SK-N-SH treated with all-trans-retinoic acid at 6 μM for 48 hours (cell line): ENCODE data around the gene RASSF5.

Experiments
- ATAC-seq: fragments of 200-7000 bp; cut with Tn5 transposase; 3 replicates; pipeline ENCODE4 v1.9.1; 2020; ENCODE audit warnings: mild to moderate bottlenecking, moderate library complexity
- ARNTL ChIP-seq: fragments of 450-650 bp; formaldehyde crosslinking; IDR thresholded peaks from 2 replicates; pipeline ENCODE4 v1.5.0; 2020; ENCODE audit warnings: low read depth, mild to moderate bottlenecking, moderate library complexity, borderline replicate concordance
- BACH2 ChIP-seq: fragments of 250-450 bp; sonication (Bioruptor Pico); IDR thresholded peaks from 2 replicates; pipeline ENCODE4 v1.9.0; 2021; ENCODE audit warnings: mild to moderate bottlenecking, borderline replicate concordance
- CREB5 ChIP-seq: fragments of 250-450 bp; sonication (Bioruptor Pico); IDR thresholded peaks from 2 replicates; pipeline ENCODE4 v1.5.1; 2020; ENCODE audit warnings: low read depth, mild to moderate bottlenecking, moderate library complexity
- CSDC2 ChIP-seq: fragments of 250-450 bp; sonication (Bioruptor Pico); IDR thresholded peaks from 2 replicates; pipeline ENCODE4 v1.5.0; 2020; ENCODE audit warnings: mild to moderate bottlenecking, moderate library complexity
- CSRNP3 ChIP-seq: fragments of 250-450 bp; sonication (Bioruptor Pico); IDR thresholded peaks from 2 replicates; pipeline ENCODE4 v1.5.1; 2021; ENCODE audit warnings: mild to moderate bottlenecking, moderate library complexity
- ESRRG ChIP-seq: fragments of 250-450 bp; sonication (Bioruptor Pico); IDR thresholded peaks from 2 replicates; pipeline ENCODE4 v1.6.1; 2021; ENCODE audit warnings: mild to moderate bottlenecking
- GLIS3 ChIP-seq: fragments of 250-450 bp; sonication (Bioruptor Pico); IDR thresholded peaks from 2 replicates; pipeline ENCODE4 v1.5.0; 2020; ENCODE audit warnings: mild to moderate bottlenecking, moderate library complexity
- ISL1 ChIP-seq: fragments of 250-450 bp; sonication (Bioruptor Pico); IDR thresholded peaks from 2 replicates; pipeline ENCODE4 v2.1.2; 2022; ENCODE audit warnings: mild to moderate bottlenecking, moderate library complexity
- OSR1 ChIP-seq: fragments of 250-450 bp; sonication (Bioruptor Pico); IDR thresholded peaks from 2 replicates; pipeline ENCODE4 v1.8.0; 2022; ENCODE audit warnings: moderate library complexity, mild to moderate bottlenecking, inconsistent platforms
- POU6F1 ChIP-seq: fragments of 250-450 bp; sonication (Bioruptor Pico); IDR thresholded peaks from 2 replicates; pipeline ENCODE4 v1.8.0; 2021; ENCODE audit warnings: low read depth, mild to moderate bottlenecking, moderate library complexity, borderline replicate concordance
- SNAI2 ChIP-seq: fragments of 250-450 bp; sonication (Bioruptor Pico); IDR thresholded peaks from 2 replicates; pipeline ENCODE4 v1.5.0; 2020; ENCODE audit warnings: mild to moderate bottlenecking, moderate library complexity
- TCF4 ChIP-seq: fragments of 250-450 bp; sonication (Bioruptor Pico); IDR thresholded peaks from 2 replicates; pipeline ENCODE4 v1.8.0; 2021; ENCODE audit warnings: mild to moderate bottlenecking, moderate library complexity, borderline replicate concordance
- TOX ChIP-seq: fragments of 250-450 bp; sonication (Bioruptor Pico); IDR thresholded peaks from 2 replicates; pipeline ENCODE4 v1.8.0; 2021; ENCODE audit warnings: mild to moderate bottlenecking, moderate library complexity, borderline replicate concordance
- TSHZ2 ChIP-seq: fragments of 250-450 bp; sonication (Bioruptor Pico); IDR thresholded peaks from 2 replicates; pipeline ENCODE4 v1.5.0; 2020; ENCODE audit warnings: mild to moderate bottlenecking, moderate library complexity
- ZC3H10 ChIP-seq: fragments of 250-450 bp; sonication (Bioruptor Pico); IDR thresholded peaks from 2 replicates; pipeline ENCODE4 v1.5.1; 2021; ENCODE audit warnings: mild to moderate bottlenecking, moderate library complexity
- ZFP3 ChIP-seq: fragments of 250-450 bp; sonication (Bioruptor Pico); IDR thresholded peaks from 2 replicates; pipeline ENCODE4 v1.5.0; 2020; ENCODE audit warnings: mild to moderate bottlenecking, moderate library complexity
- ZFP30 ChIP-seq: fragments of 450-650 bp; formaldehyde crosslinking; IDR thresholded peaks from 2 replicates; pipeline ENCODE4 v1.5.0; 2022; ENCODE audit warnings: mild to moderate bottlenecking, moderate library complexity
- ZNF565 ChIP-seq: fragments of 450-650 bp; formaldehyde crosslinking; conservative IDR thresholded peaks from 2 replicates; pipeline ENCODE4 v1.5.0; 2020; ENCODE audit warnings: low read depth, mild to moderate bottlenecking, moderate library complexity
- ZNF70 ChIP-seq: fragments of 450-650 bp; formaldehyde crosslinking; IDR thresholded peaks from 2 replicates; pipeline ENCODE4 v1.5.0; 2020; ENCODE audit warnings: mild to moderate bottlenecking, moderate library complexity
- ZNF8 ChIP-seq: fragments of 450-650 bp; formaldehyde crosslinking; IDR thresholded peaks from 2 replicates; pipeline ENCODE4 v1.5.0; 2020; ENCODE audit warnings: mild to moderate bottlenecking, moderate library complexity

The RASSF5 gene

GRCh38 chr1:206501881-206502280 lies 5.5 kb upstream of the RASSF5 start:
- TF ChIP-seq ISL1 (CRISPR knock-in tag), result no peak
- TF ChIP-seq ZNF565, result no peak
- TF ChIP-seq ZNF8 (CRISPR knock-in tag), result no peak
- no peak for TF ChIP-seq POU6F1 (CRISPR knock-in tag)
- TF ChIP-seq TSHZ2 (CRISPR knock-in tag), result no peak
- no peak for TF ChIP-seq OSR1
- TF ChIP-seq CSRNP3, result no peak
- TF ChIP-seq TOX, result no peak
- TF ChIP-seq ZNF70 (CRISPR knock-in tag), result no peak
- TF ChIP-seq ZC3H10 (CRISPR knock-in tag), result no peak
- no peak for TF ChIP-seq CSDC2 (CRISPR knock-in tag)
- TF ChIP-seq ESRRG (CRISPR knock-in tag), result no peak
- no peak for TF ChIP-seq TCF4 (CRISPR knock-in tag)
- TF ChIP-seq ZFP30 (CRISPR knock-in tag), result no peak
- TF ChIP-seq BACH2 (CRISPR knock-in tag), result no peak
- no peak for TF ChIP-seq ZFP3 (CRISPR knock-in tag)
- TF ChIP-seq ARNTL, result no peak
- no peak for TF ChIP-seq SNAI2
- no peak for ATAC-seq

- no peak for TF ChIP-seq BACH2 (CRISPR knock-in tag)
- no peak for TF ChIP-seq TSHZ2 (CRISPR knock-in tag)
- no peak for TF ChIP-seq POU6F1 (CRISPR knock-in tag)
- TF ChIP-seq ZC3H10 (CRISPR knock-in tag), result no peak
- TF ChIP-seq TOX, result no peak
- no peak for TF ChIP-seq ZFP30 (CRISPR knock-in tag)
- no peak for TF ChIP-seq GLIS3 (CRISPR knock-in tag)
- no peak for TF ChIP-seq CREB5 (CRISPR knock-in tag)
- no peak for TF ChIP-seq ZFP3 (CRISPR knock-in tag)
- no peak for TF ChIP-seq CSRNP3
- TF ChIP-seq OSR1, result no peak
- no peak for TF ChIP-seq TCF4 (CRISPR knock-in tag)
- TF ChIP-seq, all 23 proteins: peak for 0
- no peak for ATAC-seq
Measured at GRCh38 chr1:206502403-206502802, 4.9 kb upstream of the RASSF5 start.
